Measurements from ENCODE around the gene SPATA13.

SPATA13 gene

GRCh38 chr13:24165746-24166145, 5.2 kb downstream of the SPATA13 start:
- Mint-ChIP-seq H3K9me3 (no peaks in the 10 kb centered on the region), H3K4me3 (no peak overlapping the region), H3K36me3 (peaks cover 2% of the 10 kb centered on the region), H3K27ac (no peak overlapping the region), H3K4me1 (peaks cover 18% of the 10 kb centered on the region), H3K27me3 (peaks cover 17% of the 10 kb centered on the region)
- CTCF ChIA-PET: interaction anchor here (0.7 kb wide), 1 partner anchor 112 kb away, joined by 3 read pairs; no protein-coding TSS in a partner anchor
- DNase-seq: no peak

- H3K4me3 Mint-ChIP-seq: no peak overlapping the region
- peaks cover 14% of the 10 kb centered on the region for H3K4me1 Mint-ChIP-seq
- peaks cover 2% of the 10 kb centered on the region for H3K36me3 Mint-ChIP-seq
- H3K9me3 Mint-ChIP-seq: no peaks in the 10 kb centered on the region
- H3K27me3 Mint-ChIP-seq: peaks cover 13% of the 10 kb centered on the region
- CTCF ChIA-PET: no interaction called here
- DNase-seq: no peak
- H3K27ac Mint-ChIP-seq: no peak overlapping the region
Measured at GRCh38 chr13:24166561-24166960, 6.0 kb downstream of the SPATA13 start.

GRCh38 chr13:24167666-24168391, 7.3 kb downstream of the SPATA13 start:
- CTCF ChIA-PET: no interaction called here
- Mint-ChIP-seq H3K27me3 (no peaks in the 10 kb centered on the region), H3K36me3 (peaks cover 2% of the 10 kb centered on the region), H3K4me3 (no peak overlapping the region), H3K4me1 (peaks cover 1% of the 10 kb centered on the region), H3K9me3 (no peaks in the 10 kb centered on the region), H3K27ac (no peak overlapping the region)
- DNase-seq: no peak

- H3K27ac Mint-ChIP-seq: no peak overlapping the region
- H3K9me3 Mint-ChIP-seq: no peaks in the 10 kb centered on the region
- no peaks in the 10 kb centered on the region for H3K4me1 Mint-ChIP-seq
- CTCF ChIA-PET: no interaction called here
- H3K36me3 Mint-ChIP-seq: peaks cover 2% of the 10 kb centered on the region
- no peaks in the 10 kb centered on the region for H3K27me3 Mint-ChIP-seq
- DNase-seq: no peak
- no peak overlapping the region for H3K4me3 Mint-ChIP-seq
Measured at GRCh38 chr13:24168392-24168750, 7.9 kb downstream of the SPATA13 start.

- Mint-ChIP-seq H3K9me3 (no peaks in the 10 kb centered on the region), H3K4me3 (no peak overlapping the region), H3K27ac (no peak overlapping the region), H3K36me3 (peaks cover 2% of the 10 kb centered on the region), H3K27me3 (no peaks in the 10 kb centered on the region), H3K4me1 (peaks cover 4% of the 10 kb centered on the region)
- DNase-seq: no peak
- CTCF ChIA-PET: no interaction called here
Measured at GRCh38 chr13:24168979-24169378, 8.5 kb downstream of the SPATA13 start.

- H3K27me3 Mint-ChIP-seq: no peaks in the 10 kb centered on the region
- H3K4me3 Mint-ChIP-seq: no peak overlapping the region
- H3K9me3 Mint-ChIP-seq: no peaks in the 10 kb centered on the region
- DNase-seq: no peak
- CTCF ChIA-PET: no interaction called here
- no peaks in the 10 kb centered on the region for H3K36me3 Mint-ChIP-seq
- no peak overlapping the region for H3K27ac Mint-ChIP-seq
- peaks cover 7% of the 10 kb centered on the region for H3K4me1 Mint-ChIP-seq
Measured at GRCh38 chr13:24172071-24172470, 11.6 kb downstream of the SPATA13 start.

GRCh38 chr13:24173795-24174194, 13.3 kb downstream of the SPATA13 start:
- Mint-ChIP-seq H3K4me1 (peaks cover 7% of the 10 kb centered on the region), H3K27ac (peak overlapping the region; percentile 8), H3K27me3 (no peaks in the 10 kb centered on the region), H3K4me3 (no peak overlapping the region), H3K36me3 (no peaks in the 10 kb centered on the region), H3K9me3 (no peaks in the 10 kb centered on the region)
- DNase-seq: no peak
- CTCF ChIA-PET: interaction anchor here (0.6 kb wide), 1 partner anchor 110 kb away, joined by 3 read pairs; no protein-coding TSS in a partner anchor

GRCh38 chr13:24175847-24176246, 15.3 kb downstream of the SPATA13 start:
- CTCF ChIA-PET: no interaction called here
- H3K27ac Mint-ChIP-seq: no peak overlapping the region

GRCh38 chr13:24176351-24177101, 16.0 kb downstream of the SPATA13 start:
- Mint-ChIP-seq H3K4me1 (peaks cover 7% of the 10 kb centered on the region), H3K36me3 (no peaks in the 10 kb centered on the region), H3K27me3 (no peaks in the 10 kb centered on the region), H3K9me3 (peaks cover 3% of the 10 kb centered on the region), H3K27ac (no peak overlapping the region), H3K4me3 (no peak overlapping the region)
- no peak for DNase-seq
- CTCF ChIA-PET: no interaction called here

More at GRCh38 chr13:24175847-24176246, 15.3 kb downstream of the SPATA13 start:
- DNase-seq: no peak
- H3K4me3 Mint-ChIP-seq: no peak overlapping the region
- peaks cover 1% of the 10 kb centered on the region for H3K9me3 Mint-ChIP-seq
- H3K4me1 Mint-ChIP-seq: peaks cover 7% of the 10 kb centered on the region
- no peaks in the 10 kb centered on the region for H3K36me3 Mint-ChIP-seq
- no peaks in the 10 kb centered on the region for H3K27me3 Mint-ChIP-seq

- H3K36me3 Mint-ChIP-seq: peaks cover 5% of the 10 kb centered on the region
- H3K27ac Mint-ChIP-seq: no peak overlapping the region
- peaks cover 12% of the 10 kb centered on the region for H3K9me3 Mint-ChIP-seq
- no peak overlapping the region for H3K4me3 Mint-ChIP-seq
- H3K4me1 Mint-ChIP-seq: peaks cover 14% of the 10 kb centered on the region
- DNase-seq: no peak
- CTCF ChIA-PET: interaction anchor here (0.9 to 1.4 kb wide), 2 partner anchors 17 to 25 kb away, joined by 3 read pairs; no protein-coding TSS in a partner anchor
- H3K27me3 Mint-ChIP-seq: no peaks in the 10 kb centered on the region
Measured at GRCh38 chr13:24178847-24179485, 18.4 kb downstream of the SPATA13 start.

- peaks cover 5% of the 10 kb centered on the region for H3K36me3 Mint-ChIP-seq
- no peak overlapping the region for H3K27ac Mint-ChIP-seq
- DNase-seq: no peak
- H3K9me3 Mint-ChIP-seq: peaks cover 12% of the 10 kb centered on the region
- H3K4me1 Mint-ChIP-seq: peaks cover 10% of the 10 kb centered on the region
- no peak overlapping the region for H3K4me3 Mint-ChIP-seq
- H3K27me3 Mint-ChIP-seq: no peaks in the 10 kb centered on the region
- CTCF ChIA-PET: interaction anchor here (0.9 to 1.4 kb wide), 2 partner anchors 18 to 25 kb away, joined by 3 read pairs; no protein-coding TSS in a partner anchor
Measured at GRCh38 chr13:24179486-24179850, 18.9 kb downstream of the SPATA13 start.

- Mint-ChIP-seq H3K36me3 (peaks cover 5% of the 10 kb centered on the region), H3K4me3 (no peak overlapping the region)
Measured at GRCh38 chr13:24180750-24181377, 20.3 kb downstream of the SPATA13 start.

GRCh38 chr13:24181991-24182702, 21.6 kb downstream of the SPATA13 start:
- peaks cover 12% of the 10 kb centered on the region for H3K9me3 Mint-ChIP-seq
- no peaks in the 10 kb centered on the region for H3K27me3 Mint-ChIP-seq
- CTCF ChIA-PET: no interaction called here
- no peak for DNase-seq
- peaks cover 14% of the 10 kb centered on the region for H3K4me1 Mint-ChIP-seq
- no peak overlapping the region for H3K4me3 Mint-ChIP-seq
- H3K36me3 Mint-ChIP-seq: peaks cover 5% of the 10 kb centered on the region
- H3K27ac Mint-ChIP-seq: no peak overlapping the region

More at GRCh38 chr13:24180750-24181377, 20.3 kb downstream of the SPATA13 start:
- H3K9me3 Mint-ChIP-seq: peaks cover 12% of the 10 kb centered on the region
- H3K27ac Mint-ChIP-seq: no peak overlapping the region
- no peaks in the 10 kb centered on the region for H3K27me3 Mint-ChIP-seq
- no peak for DNase-seq
- CTCF ChIA-PET: interaction anchor here (1.2 kb wide), 1 partner anchor 50 kb away, joined by 3 read pairs; no protein-coding TSS in a partner anchor
- H3K4me1 Mint-ChIP-seq: peaks cover 10% of the 10 kb centered on the region
